H1 (cell line): ENCODE measurements around the gene ALG5. TPM values are rescaled to one million over a fixed set of nuclear protein-coding genes. Genes with fewer than 3 reads are reported as not detected.

Experiments
- BCL11A ChIP-seq, 2 experiments: IDR thresholded peaks; one replicate each; pipeline ENCODE4 v1.6.1; 2011; ENCODE audit warnings: low read depth in 2 of 2, low read length in 2 of 2, mild to moderate bottlenecking in 2 of 2
- CTBP2 ChIP-seq: IDR thresholded peaks from 2 replicates; pipeline ENCODE4 v1.7.0; 2011; ENCODE audit warnings: borderline replicate concordance, mild to moderate bottlenecking, moderate library complexity, mixed read lengths, low read length; ENCODE audit not compliant: insufficient read depth, insufficient read length
- EZH2 ChIP-seq: fragments of 200-600 bp; sonication (generic); IDR thresholded peaks from 2 replicates; pipeline ENCODE4 v1.7.1; 2012; ENCODE audit warnings: low read depth, mild to moderate bottlenecking, moderate library complexity, low read length, inconsistent platforms; ENCODE audit not compliant: severe bottlenecking
- HDAC2 ChIP-seq, 2 experiments: fragments of 300-600 bp in 1 of 2; sonication (generic) in 1 of 2; IDR thresholded peaks; 2 replicates each; pipeline ENCODE4 v1.6.1; 2011 to 2012; ENCODE audit warnings: low read depth in 2 of 2, low read length in 2 of 2, mild to moderate bottlenecking in 2 of 2, moderate library complexity in 2 of 2, borderline replicate concordance in 1 of 2, inconsistent platforms in 1 of 2
- HDAC6 ChIP-seq: IDR thresholded peaks from one replicate; pipeline ENCODE4 v1.7.1; 2012; ENCODE audit warnings: low read depth, mild to moderate bottlenecking, inconsistent platforms, low read length, moderate library complexity
- PHF8 ChIP-seq: fragments of 200-600 bp; sonication (generic); conservative IDR thresholded peaks from 2 replicates; pipeline ENCODE4 v1.7.1; 2012; ENCODE audit warnings: low read depth, mild to moderate bottlenecking, inconsistent platforms, low read length, moderate library complexity
- RXRA ChIP-seq: IDR thresholded peaks from 2 replicates; pipeline ENCODE4 v1.6.1; 2011; ENCODE audit warnings: low read depth, mild to moderate bottlenecking, low read length, moderate library complexity; ENCODE audit not compliant: insufficient read depth
- SIN3A ChIP-seq, 2 experiments: IDR thresholded peaks in 1 of 2; conservative IDR thresholded peaks in 1 of 2; 2 replicates each; pipeline ENCODE4 v1.6.1; 2011 to 2012; ENCODE audit warnings: low read length in 2 of 2, improper control_type of control experiment in 1 of 2, low read depth in 1 of 2, mild to moderate bottlenecking in 1 of 2
- polyA plus RNA-seq, 7 experiments: library from polyadenylated mRNA; depleted of rRNA in 3 of 7; stranded (reverse) in 5 of 7; unstranded in 2 of 7; fragments of >200 nt in 5 of 7; fragments of 200-250 nt in 2 of 7; gene quantifications; 1 replicate in 5 of 7; 2 replicates in 1 of 7; 4 replicates in 1 of 7; pipeline versions ENCODE4 v1.2.1 to v1.2.3, GENCODE V29; 2011 to 2013; ENCODE audit warnings: missing spikeins in 2 of 7, mixed read lengths in 2 of 7
- total RNA-seq: library from RNA; stranded (reverse); fragmentation: NEBNext Ultra II Directional; extraction: Animal tissue kit (Norgen Biotek cat#: 25700); gene quantifications from 2 replicates; pipeline ENCODE4 v1.2.1, GENCODE V29; 2021
- TF ChIP-seq, protein P1 (sequence below): fragments of 300-600 bp; sonication (generic); IDR thresholded peaks from 2 replicates; pipeline ENCODE4 v1.7.1; 2012; ENCODE audit warnings: low read length, moderate library complexity, mild to moderate bottlenecking, inconsistent platforms; ENCODE audit not compliant: insufficient replicate concordance

The ALG5 gene
- total and polyA plus RNA-seq, 2 of the 8 experiments (the other 6 are each of a cell fraction or from before 2014, with no cell fraction given): 15.0 to 24.3 TPM

DNA sequence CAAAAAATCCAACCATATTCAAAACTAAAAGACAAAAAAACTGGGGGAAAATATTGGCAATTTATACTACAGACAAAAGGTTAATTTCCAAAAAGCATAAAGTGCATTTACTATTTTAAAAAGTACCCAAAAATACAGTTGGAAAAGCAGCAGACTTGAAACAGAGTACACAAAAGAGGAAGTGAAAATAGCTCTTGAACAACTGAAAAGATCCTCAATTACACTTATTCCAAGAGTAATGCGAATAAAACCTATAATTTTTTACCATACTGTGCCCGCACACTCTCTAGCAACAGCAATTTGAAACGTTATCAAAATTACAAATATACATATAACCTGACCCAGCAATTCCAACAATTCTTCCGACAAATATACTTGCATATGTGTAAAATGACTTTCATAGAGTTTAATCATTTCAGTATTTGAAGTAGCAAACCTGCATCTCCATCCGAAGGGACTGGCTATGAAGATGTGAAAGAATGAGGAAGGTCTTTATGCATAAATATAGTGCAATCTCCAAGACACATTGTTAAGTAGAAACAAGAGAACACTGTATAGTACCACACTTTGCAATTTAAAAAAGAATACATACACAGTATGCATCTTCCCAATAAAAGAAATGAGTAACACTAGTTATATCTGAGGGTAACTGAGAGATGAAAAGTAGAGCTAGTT, 25.4 kb downstream of the ALG5 start (continued):
- TF ChIP-seq, protein P1, sequence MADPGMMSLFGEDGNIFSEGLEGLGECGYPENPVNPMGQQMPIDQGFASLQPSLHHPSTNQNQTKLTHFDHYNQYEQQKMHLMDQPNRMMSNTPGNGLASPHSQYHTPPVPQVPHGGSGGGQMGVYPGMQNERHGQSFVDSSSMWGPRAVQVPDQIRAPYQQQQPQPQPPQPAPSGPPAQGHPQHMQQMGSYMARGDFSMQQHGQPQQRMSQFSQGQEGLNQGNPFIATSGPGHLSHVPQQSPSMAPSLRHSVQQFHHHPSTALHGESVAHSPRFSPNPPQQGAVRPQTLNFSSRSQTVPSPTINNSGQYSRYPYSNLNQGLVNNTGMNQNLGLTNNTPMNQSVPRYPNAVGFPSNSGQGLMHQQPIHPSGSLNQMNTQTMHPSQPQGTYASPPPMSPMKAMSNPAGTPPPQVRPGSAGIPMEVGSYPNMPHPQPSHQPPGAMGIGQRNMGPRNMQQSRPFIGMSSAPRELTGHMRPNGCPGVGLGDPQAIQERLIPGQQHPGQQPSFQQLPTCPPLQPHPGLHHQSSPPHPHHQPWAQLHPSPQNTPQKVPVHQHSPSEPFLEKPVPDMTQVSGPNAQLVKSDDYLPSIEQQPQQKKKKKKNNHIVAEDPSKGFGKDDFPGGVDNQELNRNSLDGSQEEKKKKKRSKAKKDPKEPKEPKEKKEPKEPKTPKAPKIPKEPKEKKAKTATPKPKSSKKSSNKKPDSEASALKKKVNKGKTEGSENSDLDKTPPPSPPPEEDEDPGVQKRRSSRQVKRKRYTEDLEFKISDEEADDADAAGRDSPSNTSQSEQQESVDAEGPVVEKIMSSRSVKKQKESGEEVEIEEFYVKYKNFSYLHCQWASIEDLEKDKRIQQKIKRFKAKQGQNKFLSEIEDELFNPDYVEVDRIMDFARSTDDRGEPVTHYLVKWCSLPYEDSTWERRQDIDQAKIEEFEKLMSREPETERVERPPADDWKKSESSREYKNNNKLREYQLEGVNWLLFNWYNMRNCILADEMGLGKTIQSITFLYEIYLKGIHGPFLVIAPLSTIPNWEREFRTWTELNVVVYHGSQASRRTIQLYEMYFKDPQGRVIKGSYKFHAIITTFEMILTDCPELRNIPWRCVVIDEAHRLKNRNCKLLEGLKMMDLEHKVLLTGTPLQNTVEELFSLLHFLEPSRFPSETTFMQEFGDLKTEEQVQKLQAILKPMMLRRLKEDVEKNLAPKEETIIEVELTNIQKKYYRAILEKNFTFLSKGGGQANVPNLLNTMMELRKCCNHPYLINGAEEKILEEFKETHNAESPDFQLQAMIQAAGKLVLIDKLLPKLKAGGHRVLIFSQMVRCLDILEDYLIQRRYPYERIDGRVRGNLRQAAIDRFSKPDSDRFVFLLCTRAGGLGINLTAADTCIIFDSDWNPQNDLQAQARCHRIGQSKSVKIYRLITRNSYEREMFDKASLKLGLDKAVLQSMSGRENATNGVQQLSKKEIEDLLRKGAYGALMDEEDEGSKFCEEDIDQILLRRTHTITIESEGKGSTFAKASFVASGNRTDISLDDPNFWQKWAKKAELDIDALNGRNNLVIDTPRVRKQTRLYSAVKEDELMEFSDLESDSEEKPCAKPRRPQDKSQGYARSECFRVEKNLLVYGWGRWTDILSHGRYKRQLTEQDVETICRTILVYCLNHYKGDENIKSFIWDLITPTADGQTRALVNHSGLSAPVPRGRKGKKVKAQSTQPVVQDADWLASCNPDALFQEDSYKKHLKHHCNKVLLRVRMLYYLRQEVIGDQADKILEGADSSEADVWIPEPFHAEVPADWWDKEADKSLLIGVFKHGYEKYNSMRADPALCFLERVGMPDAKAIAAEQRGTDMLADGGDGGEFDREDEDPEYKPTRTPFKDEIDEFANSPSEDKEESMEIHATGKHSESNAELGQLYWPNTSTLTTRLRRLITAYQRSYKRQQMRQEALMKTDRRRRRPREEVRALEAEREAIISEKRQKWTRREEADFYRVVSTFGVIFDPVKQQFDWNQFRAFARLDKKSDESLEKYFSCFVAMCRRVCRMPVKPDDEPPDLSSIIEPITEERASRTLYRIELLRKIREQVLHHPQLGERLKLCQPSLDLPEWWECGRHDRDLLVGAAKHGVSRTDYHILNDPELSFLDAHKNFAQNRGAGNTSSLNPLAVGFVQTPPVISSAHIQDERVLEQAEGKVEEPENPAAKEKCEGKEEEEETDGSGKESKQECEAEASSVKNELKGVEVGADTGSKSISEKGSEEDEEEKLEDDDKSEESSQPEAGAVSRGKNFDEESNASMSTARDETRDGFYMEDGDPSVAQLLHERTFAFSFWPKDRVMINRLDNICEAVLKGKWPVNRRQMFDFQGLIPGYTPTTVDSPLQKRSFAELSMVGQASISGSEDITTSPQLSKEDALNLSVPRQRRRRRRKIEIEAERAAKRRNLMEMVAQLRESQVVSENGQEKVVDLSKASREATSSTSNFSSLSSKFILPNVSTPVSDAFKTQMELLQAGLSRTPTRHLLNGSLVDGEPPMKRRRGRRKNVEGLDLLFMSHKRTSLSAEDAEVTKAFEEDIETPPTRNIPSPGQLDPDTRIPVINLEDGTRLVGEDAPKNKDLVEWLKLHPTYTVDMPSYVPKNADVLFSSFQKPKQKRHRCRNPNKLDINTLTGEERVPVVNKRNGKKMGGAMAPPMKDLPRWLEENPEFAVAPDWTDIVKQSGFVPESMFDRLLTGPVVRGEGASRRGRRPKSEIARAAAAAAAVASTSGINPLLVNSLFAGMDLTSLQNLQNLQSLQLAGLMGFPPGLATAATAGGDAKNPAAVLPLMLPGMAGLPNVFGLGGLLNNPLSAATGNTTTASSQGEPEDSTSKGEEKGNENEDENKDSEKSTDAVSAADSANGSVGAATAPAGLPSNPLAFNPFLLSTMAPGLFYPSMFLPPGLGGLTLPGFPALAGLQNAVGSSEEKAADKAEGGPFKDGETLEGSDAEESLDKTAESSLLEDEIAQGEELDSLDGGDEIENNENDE: no peak
- no peak for TF ChIP-seq CTBP2
- no peak for TF ChIP-seq SIN3A (conservative IDR thresholded peaks at IDR 0.05 in 1 of 2, IDR thresholded peaks at IDR 0.05 in 1 of 2; ENCODE audit: low read depth in 1 of 2, low read length in 2 of 2)
- TF ChIP-seq HDAC6: no peak
- no peak for TF ChIP-seq BCL11A (IDR thresholded peaks at IDR 0.05; ENCODE audit: low read depth in 2 of 2, low read length in 2 of 2)
- TF ChIP-seq RXRA: no peak
- no peak for TF ChIP-seq EZH2
- no peak for TF ChIP-seq PHF8
- TF ChIP-seq HDAC2 (IDR thresholded peaks at IDR 0.05; ENCODE audit: borderline replicate concordance in 1 of 2, low read depth in 2 of 2, low read length in 2 of 2): no peak
